Activated CD8-positive, alpha-beta memory T cell treated with anti-CD3 and anti-CD28 coated beads, Interleukin-2, amount 50 U/mL, for 1 hour (primary cell): ENCODE measurements around the gene PAPOLB.

Experiments used
- DNase-seq: peaks from one replicate; pipeline ENCODE4 v3.0.0-alpha.2; 2020; ENCODE audit errors: extremely low read depth

The PAPOLB gene

GRCh38 chr7:4842319-4843064 lies 19.3 kb downstream of the PAPOLB start:
- DNase-seq: no peak

DNA sequence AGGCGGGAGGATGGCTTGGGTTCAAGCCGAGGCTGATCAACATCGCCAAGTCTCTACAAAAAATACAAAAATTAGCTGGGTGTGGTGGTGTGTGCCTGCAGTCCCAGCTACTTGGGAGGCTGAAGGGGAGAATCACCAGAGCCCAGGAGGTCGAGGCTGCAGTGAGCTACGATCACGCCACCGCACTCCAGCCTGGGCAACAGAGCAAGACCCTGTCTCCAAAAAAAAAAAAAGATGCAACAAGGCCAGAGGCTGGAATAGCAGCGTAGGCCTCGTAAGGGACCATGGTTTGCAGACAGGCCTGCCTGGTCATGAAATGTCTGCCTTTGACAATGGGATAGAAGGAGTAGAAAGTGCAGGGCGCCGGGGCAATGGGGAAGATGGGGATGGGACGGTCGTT lies 20.0 kb downstream of the PAPOLB start:
- no peak for DNase-seq

DNA sequence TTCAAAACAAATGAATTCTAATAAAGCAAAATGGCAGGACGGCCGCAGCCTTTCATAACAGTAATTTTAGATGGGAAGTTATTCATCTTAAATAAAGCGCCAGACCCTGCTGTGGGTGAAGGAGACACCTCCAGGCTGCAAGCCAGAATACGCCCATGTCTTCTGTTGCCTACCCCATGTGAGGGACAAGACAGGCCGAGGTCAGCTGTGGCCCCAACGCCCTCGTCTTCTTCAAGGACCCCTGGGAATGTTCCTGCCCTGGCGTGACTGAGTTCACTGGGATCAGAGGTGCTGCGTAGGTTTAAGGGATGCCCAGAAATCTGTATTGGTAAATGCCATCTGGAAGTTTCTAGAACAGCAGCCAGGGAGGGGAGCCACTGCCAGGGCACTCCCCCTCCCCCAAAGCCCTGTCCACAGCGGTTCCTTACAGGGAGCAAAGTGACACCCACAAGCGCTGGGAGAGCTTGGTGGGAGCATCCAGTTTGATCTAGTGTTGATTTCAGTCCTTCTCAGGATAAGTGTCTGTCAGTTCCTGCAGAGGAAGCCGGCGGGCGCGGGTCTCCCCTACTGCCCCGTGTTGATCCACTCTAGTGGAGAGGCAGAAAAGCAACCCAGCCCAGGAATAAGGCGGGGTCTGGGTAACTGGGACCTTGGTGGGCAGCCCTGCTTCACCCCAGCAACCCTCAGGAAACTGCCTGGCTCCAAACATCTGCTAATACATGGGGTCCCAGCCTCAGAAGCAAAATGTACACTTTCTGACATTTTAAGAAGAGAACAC lies 20.6 kb downstream of the PAPOLB start:
- DNase-seq: no peak

- DNase-seq: no peak
Observed at GRCh38 chr7:4840079-4840501, 21.7 kb downstream of the PAPOLB start.

DNA sequence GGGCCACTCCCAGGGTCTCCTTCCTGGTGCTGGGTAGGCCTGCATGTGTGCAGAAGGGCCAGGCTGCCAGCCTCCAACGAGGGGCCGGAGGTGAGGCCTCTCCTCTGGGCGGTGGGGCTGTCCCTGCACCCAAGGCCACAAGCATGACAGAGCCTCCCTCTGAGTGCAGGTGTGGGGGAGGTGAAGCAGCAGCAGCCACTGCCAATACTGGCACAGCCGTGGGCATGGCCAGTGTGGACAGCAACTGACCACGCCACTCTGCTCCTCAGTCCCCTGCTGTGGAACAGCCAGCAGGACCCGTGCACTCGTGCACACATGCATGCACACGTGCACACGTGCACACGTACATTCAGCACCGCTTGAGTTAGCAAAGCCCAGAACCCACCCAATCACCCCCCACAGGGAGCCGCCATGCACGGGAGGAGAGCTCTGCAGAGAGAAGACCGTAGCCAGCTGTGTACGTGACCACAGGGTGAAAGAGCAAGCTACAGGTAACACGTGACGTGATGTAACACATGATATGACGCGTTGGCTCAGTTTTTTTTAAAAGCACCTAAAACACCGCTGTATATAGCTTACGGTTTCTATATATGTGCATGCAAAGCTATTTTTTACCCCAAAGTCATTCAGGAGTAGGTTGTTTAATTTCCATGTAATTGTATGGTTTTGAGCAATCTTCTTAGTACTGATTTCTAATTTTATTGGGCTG lies 23.1 kb downstream of the PAPOLB start:
- no peak for DNase-seq

- DNase-seq: no peak
Observed at GRCh38 chr7:4837803-4838625, 23.8 kb downstream of the PAPOLB start.

DNA sequence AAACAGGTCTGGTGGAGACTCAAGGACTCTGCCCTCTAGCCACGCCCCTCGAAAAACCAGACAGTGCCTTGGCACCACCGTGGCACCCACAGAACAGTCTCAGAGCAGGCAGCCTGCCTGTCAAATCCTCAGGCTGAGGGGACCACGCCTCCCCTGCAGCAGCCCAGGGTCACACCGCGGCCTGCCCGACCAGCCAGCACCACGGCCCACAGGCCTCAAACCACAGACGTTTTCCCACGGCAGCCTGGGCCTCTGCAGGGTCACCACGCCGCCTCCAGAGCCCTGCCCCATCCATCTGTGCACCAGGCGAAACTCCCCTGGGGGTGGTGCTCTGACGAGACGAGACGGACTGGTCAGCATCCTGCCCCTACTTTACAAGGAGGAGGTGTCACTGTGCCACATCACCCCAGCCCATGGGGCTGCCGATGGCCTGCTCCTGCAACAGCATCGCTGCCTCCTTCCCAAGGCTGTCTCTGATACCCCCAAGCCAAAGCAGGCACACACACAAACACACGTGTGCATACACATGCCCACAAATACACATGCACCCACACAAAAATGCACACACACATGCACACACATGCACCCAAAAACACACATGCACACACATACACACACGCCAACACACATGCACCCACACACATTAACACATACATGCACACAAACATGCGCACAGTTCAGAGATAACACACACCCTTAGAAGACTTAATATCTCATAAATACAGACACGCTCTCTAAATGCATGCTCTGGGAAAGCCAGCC lies 24.6 kb downstream of the PAPOLB start:
- no peak for DNase-seq

- DNase-seq: no peak
Observed at GRCh38 chr7:4836206-4836661, 25.6 kb downstream of the PAPOLB start.

GRCh38 chr7:4835398-4836205 lies 26.2 kb downstream of the PAPOLB start:
- no peak for DNase-seq

GRCh38 chr7:4834601-4835397 lies 27.0 kb downstream of the PAPOLB start:
- no peak for DNase-seq

GRCh38 chr7:4833691-4834600 lies 27.9 kb downstream of the PAPOLB start:
- no peak for DNase-seq

DNA sequence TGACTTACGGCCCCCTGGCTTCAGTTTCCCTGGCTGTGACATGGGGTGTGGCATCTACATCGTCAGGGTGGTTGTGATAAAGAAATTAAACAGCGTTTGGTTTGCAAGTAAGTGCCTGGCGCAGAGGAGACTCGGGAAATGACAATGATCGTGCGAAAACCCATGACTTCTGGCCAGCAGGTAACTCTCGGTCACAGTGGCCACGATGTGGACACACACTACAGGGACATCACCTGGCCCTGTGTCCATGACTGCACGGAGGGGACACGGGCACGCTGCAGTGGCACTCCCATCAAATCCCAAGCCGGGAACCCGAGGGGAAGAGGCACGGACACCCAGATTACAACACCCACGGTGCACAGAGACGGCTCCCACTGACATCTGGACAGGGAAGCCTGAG lies 28.7 kb downstream of the PAPOLB start:
- DNase-seq: no peak

DNA sequence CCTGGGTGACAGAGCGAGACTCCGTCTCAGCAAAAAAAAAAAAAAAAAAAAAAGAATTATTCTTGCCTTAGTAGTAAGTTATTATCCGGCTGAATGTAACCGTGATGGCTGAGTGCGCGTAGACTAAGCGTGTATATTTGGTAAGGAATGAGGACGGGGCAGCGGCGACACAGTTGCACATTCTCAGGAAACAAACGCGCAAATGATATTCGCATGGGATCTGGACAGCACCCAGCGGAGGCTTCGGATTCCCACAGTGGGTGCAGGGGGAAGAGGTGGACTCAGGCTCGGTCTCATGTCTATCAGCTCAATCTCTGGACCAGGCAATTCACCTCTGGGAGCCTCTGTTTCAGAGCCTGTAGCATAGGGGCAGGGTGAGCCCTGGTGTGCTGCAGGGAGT lies 29.1 kb downstream of the PAPOLB start:
- DNase-seq: no peak

DNA sequence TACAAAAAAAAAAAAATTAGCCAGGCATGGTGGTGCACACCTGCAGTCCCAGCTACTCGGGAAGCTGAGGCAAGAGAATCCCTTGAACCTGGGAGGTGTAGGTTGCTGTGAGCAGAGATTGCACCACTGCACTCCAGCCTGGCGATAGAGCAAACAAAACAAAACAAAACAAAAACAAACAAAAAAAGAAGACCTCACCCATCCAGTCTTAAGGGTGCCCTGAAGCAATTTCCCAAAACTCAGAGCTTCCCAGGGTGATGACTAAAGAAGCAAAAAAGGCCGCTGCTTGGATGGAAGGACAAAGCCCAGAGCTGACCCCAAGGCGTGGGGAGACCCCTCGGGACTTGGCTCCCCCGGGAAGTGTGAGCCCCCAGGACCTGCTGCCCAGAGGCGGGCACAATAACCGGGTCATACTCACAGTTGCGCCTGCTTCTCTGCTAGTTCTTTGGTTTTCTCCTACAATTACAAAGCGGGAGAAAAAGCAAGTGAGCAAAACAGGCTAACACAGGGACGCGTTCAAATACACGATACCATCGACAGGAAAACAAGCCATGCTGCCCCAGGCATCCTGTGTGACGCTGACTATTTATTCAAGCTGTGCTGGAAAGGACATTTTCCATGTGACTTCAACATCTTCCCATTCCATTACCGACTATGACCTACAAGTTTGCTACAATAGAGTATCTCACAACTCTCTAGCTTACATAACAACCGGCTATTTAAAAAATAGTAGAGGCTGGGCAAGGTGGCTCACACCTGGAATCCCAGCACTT lies 29.9 kb downstream of the PAPOLB start:
- DNase-seq: no peak

GRCh38 chr7:4830176-4830575 lies 31.7 kb downstream of the PAPOLB start:
- DNase-seq: peak; percentile 8

GRCh38 chr7:4828720-4829383 lies 33.0 kb downstream of the PAPOLB start:
- DNase-seq: no peak

- DNase-seq: no peak
Observed at GRCh38 chr7:4825081-4825480, 36.7 kb downstream of the PAPOLB start.
